HG02588 (cell line): ENCODE measurements around the gene PCDHGA7.
"Not testable (repeated sequence)": the region's sequence is repeated elsewhere in the genome, so short reads cannot be mapped to it uniquely, and the experiment has no call there.

Experiments
- ATAC-seq: cut with Tn5 transposase; IDR thresholded peaks from one replicate; pipeline ENCODE4 v1.9.1; 2021; ENCODE audit warnings: mild to moderate bottlenecking, moderate library complexity; ENCODE audit not compliant: unreplicated experiment

PCDHGA7 gene

DNA sequence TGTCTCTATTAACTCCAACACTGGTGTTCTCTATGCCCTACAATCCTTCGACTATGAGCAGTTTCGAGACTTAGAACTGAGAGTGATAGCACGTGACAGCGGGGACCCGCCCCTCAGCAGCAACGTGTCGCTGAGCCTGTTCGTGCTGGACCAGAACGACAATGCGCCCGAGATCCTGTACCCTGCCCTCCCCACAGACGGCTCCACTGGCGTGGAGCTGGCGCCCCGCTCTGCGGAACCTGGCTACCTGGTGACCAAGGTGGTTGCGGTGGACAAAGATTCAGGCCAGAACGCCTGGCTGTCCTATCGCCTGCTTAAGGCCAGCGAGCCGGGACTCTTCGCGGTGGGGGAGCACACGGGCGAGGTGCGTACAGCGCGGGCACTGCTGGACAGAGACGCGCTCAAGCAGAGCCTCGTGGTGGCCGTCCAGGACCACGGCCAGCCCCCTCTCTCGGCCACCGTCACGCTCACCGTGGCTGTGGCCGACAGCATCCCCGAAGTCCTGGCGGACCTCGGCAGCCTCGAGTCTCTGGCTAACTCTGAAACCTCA lies 40.3 kb downstream of the PCDHGA7 start:
- ATAC-seq: no peak

DNA sequence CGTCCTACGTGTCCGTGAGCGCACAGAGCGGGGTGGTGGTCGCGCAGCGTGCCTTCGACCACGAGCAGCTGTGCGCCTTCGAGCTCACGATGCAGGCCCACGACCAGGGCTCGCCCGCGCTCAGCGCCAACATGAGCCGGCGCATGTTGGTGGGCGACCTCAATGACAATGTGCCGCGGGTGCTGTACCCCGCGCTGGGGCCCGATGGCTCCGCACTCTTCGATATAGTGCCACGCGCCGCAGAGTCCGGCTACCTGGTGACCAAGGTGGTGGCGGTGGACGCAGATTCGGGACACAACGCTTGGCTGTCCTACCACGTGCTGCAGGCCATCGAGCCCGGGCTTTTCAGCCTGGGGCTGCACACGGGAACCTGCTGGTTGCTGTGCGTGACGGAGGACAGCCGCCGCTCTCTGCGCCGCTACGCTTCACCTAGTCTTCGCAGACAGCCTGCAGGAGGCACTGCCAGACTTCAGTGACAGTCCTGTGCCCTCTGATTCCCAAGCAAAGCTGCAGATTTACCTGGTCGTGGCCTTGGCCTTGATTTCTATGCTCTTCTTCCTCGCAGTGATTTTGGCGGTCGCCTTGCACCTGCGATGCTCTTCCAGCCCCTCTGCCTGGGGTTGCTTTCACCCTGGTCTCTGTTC lies 45.4 kb downstream of the PCDHGA7 start:
- no peak for ATAC-seq

DNA sequence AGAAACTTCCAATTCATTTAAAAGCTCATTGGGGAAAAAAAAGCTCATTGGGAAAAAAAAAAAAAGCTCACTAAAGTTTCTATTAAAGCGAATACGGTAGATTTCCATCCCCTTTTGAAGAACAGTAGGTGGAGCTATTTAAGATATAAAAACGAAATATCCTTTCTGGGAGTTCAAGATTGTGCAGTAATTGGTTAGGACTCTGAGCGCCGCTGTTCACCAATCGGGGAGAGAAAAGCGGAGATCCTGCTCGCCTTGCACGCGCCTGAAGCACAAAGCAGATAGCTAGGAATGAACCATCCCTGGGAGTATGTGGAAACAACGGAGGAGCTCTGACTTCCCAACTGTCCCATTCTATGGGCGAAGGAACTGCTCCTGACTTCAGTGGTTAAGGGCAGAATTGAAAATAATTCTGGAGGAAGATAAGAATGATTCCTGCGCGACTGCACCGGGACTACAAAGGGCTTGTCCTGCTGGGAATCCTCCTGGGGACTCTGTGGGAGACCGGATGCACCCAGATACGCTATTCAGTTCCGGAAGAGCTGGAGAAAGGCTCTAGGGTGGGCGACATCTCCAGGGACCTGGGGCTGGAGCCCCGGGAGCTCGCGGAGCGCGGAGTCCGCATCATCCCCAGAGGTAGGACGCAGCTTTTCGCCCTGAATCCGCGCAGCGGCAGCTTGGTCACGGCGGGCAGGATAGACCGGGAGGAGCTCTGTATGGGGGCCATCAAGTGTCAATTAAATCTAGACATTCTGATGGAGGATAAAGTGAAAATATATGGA lies 48.0 kb downstream of the PCDHGA7 start, which contains the start of gene PCDHGA12:
TSS of gene PCDHGA12 (plus strand) at position 176 of the 782 bp plus-strand sequence. CDS start at position 429, 253 bp downstream.
- ATAC-seq: no peak

DNA sequence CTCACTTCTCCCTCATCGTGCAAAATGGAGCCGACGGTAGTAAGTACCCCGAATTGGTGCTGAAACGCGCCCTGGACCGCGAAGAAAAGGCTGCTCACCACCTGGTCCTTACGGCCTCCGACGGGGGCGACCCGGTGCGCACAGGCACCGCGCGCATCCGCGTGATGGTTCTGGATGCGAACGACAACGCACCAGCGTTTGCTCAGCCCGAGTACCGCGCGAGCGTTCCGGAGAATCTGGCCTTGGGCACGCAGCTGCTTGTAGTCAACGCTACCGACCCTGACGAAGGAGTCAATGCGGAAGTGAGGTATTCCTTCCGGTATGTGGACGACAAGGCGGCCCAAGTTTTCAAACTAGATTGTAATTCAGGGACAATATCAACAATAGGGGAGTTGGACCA lies 48.7 kb downstream of the PCDHGA7 start:
- no peak for ATAC-seq

DNA sequence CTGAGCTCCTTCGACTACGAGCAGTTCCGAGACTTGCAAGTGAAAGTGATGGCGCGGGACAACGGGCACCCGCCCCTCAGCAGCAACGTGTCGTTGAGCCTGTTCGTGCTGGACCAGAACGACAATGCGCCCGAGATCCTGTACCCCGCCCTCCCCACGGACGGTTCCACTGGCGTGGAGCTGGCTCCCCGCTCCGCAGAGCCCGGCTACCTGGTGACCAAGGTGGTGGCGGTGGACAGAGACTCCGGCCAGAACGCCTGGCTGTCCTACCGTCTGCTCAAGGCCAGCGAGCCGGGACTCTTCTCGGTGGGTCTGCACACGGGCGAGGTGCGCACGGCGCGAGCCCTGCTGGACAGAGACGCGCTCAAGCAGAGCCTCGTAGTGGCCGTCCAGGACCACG lies 49.8 kb downstream of the PCDHGA7 start:
- ATAC-seq: not testable (repeated sequence)

DNA sequence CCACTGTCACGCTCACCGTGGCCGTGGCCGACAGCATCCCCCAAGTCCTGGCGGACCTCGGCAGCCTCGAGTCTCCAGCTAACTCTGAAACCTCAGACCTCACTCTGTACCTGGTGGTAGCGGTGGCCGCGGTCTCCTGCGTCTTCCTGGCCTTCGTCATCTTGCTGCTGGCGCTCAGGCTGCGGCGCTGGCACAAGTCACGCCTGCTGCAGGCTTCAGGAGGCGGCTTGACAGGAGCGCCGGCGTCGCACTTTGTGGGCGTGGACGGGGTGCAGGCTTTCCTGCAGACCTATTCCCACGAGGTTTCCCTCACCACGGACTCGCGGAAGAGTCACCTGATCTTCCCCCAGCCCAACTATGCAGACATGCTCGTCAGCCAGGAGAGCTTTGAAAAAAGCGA lies 50.2 kb downstream of the PCDHGA7 start:
- not testable (repeated sequence) for ATAC-seq

DNA sequence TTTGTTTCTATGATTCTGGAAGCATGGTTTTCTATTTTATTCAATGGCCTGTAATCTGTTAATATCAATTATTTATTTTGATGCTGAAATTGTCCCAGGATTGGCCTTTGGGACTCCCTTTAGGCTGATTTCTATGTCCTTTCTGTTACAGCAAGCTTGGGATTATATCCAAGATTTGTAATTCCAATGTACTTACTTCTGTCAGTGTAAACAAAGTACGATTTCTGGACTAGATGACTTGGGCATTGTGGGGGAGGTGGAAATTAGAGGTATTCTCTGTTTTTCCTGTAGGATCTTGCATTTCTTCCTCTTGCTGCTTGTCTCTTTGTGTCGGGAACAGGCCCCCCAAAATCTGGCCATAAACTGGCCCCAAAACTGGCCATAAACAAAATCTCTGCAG lies 51.5 kb downstream of the PCDHGA7 start:
- no peak for ATAC-seq
